ENCODE results near the gene PDE10A.

Gene PDE10A

GRCh38 chr6:165645919-165646318, 17.1 kb downstream of the PDE10A start:
- Histone ChIP-seq H2BK120ac (ENCODE audit: low read depth, low read length) (no peak overlapping the region), H3K4me3 (ENCODE audit: insufficient read depth in 1 of 2, low read depth in 1 of 2, low read length in 2 of 2) (no peak overlapping the region), H2AK5ac (ENCODE audit: low read length, severe bottlenecking) (no peak overlapping the region), H3K9me3 (ENCODE audit: control insufficient read depth, low read length) (no peaks in the 10 kb centered on the region), H3K9ac (ENCODE audit: low read length) (no peak overlapping the region), H3K27ac (ENCODE audit: low read length, poor library complexity, severe bottlenecking) (no peak overlapping the region), H3K4me1 (ENCODE audit: control insufficient read depth, insufficient read depth, low read depth, low read length) (peaks cover 6% of the 10 kb centered on the region), H4K8ac (ENCODE audit: low read length) (no peak overlapping the region), H3K14ac (ENCODE audit: low read length in 2 of 2) (no peak overlapping the region), H3K4ac (ENCODE audit: low read depth in 1 of 2, low read length in 2 of 2) (no peak overlapping the region), H2BK5ac (ENCODE audit: low read depth, low read length, poor library complexity, severe bottlenecking) (no peak overlapping the region), H3K18ac (ENCODE audit: low read depth in 1 of 2, low read length in 2 of 2) (no peak overlapping the region), H2BK15ac (ENCODE audit: low read depth, poor library complexity, severe bottlenecking) (no peak overlapping the region), H3K23ac (ENCODE audit: low read length in 2 of 2) (no peak overlapping the region), H3K79me1 (replicated peaks; ENCODE audit: low read length, poor library complexity, severe bottlenecking) (peaks cover 45% of the 10 kb centered on the region), H3K36me3 (ENCODE audit: control insufficient read depth in 1 of 2, insufficient read depth in 2 of 2, low read depth in 1 of 2, low read length in 2 of 2) (no peaks in the 10 kb centered on the region), H3K27me3 (ENCODE audit: control insufficient read depth in 1 of 2, insufficient read depth in 1 of 2, low read length in 2 of 2) (peaks cover 0 to 5% of the 10 kb centered on the region in 2 experiments), H3K4me2 (ENCODE audit: low read length, poor library complexity, severe bottlenecking) (no peak overlapping the region), H2BK12ac (ENCODE audit: low read length in 2 of 2) (no peak overlapping the region), H2AFZ (ENCODE audit: low read depth, low read length) (no peak overlapping the region), H4K91ac (ENCODE audit: low read length) (no peak overlapping the region)
- DNase-seq = no peak
- WGBS = 94% methylated on average over 5 of the region's 6 CpGs

DNA sequence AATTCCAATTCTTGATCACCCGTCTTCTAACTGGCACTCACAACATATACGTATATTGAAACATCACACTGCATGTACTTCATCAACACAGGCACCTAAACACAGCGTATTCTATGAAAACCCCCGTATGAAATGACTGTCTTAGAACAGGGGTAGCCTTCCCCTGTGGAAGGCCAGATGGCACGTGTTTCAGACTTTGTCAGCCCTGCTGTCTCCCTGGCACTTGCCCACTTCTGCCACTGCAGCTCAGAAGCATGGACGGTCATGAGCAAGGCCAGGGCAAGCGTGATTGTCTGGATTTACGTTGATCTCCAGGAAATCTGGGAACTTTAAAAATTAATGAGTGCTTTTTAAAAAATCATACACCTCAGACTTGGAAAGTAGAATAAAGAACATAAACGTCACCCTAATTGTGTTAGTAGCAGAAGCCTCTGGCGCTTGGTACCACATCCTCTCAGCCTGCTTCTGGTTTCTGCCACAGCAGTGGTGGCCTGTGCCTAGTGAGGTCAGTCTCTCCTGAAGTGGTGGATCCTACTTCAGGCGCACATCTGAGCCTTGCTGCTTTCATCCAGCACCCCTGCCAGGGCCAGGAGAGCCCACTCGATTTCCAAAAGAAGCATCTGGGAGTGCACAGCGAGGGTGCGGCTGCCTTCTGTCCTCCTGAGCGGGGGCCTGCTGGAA, 18.3 kb downstream of the PDE10A start:
- Histone ChIP-seq H2AFZ (ENCODE audit: low read depth, low read length) (no peak overlapping the region), H3K9me3 (ENCODE audit: control insufficient read depth, low read length) (no peaks in the 10 kb centered on the region), H3K4me2 (ENCODE audit: low read length, poor library complexity, severe bottlenecking) (no peak overlapping the region), H3K27ac (ENCODE audit: low read length, poor library complexity, severe bottlenecking) (no peak overlapping the region), H2BK5ac (ENCODE audit: low read depth, low read length, poor library complexity, severe bottlenecking) (no peak overlapping the region), H3K4ac (ENCODE audit: low read depth in 1 of 2, low read length in 2 of 2) (no peak overlapping the region), H3K14ac (ENCODE audit: low read length in 2 of 2) (no peak overlapping the region), H2BK120ac (ENCODE audit: low read depth, low read length) (no peak overlapping the region), H3K4me1 (ENCODE audit: control insufficient read depth, insufficient read depth, low read depth, low read length) (peaks cover 7% of the 10 kb centered on the region), H3K79me1 (replicated peaks; ENCODE audit: low read length, poor library complexity, severe bottlenecking) (peaks cover 48% of the 10 kb centered on the region), H3K27me3 (ENCODE audit: control insufficient read depth in 1 of 2, insufficient read depth in 1 of 2, low read length in 2 of 2) (peaks cover 0 to 5% of the 10 kb centered on the region in 2 experiments), H2BK12ac (ENCODE audit: low read length in 2 of 2) (no peak overlapping the region), H3K23ac (ENCODE audit: low read length in 2 of 2) (no peak overlapping the region), H4K8ac (ENCODE audit: low read length) (no peak overlapping the region), H2BK15ac (ENCODE audit: low read depth, poor library complexity, severe bottlenecking) (no peak overlapping the region), H3K18ac (ENCODE audit: low read depth in 1 of 2, low read length in 2 of 2) (no peak overlapping the region), H2AK5ac (ENCODE audit: low read length, severe bottlenecking) (no peak overlapping the region), H4K91ac (ENCODE audit: low read length) (no peak overlapping the region), H3K36me3 (ENCODE audit: control insufficient read depth in 1 of 2, insufficient read depth in 2 of 2, low read depth in 1 of 2, low read length in 2 of 2) (no peaks in the 10 kb centered on the region), H3K9ac (ENCODE audit: low read length) (no peak overlapping the region), H3K4me3 (ENCODE audit: insufficient read depth in 1 of 2, low read depth in 1 of 2, low read length in 2 of 2) (no peak overlapping the region)
- no peak for DNase-seq
- WGBS = 86% methylated on average over 12 of the region's 15 CpGs

- no peak overlapping the region for H2BK12ac ChIP-seq (ENCODE audit: low read length in 2 of 2)
- 100% methylated on average over 1 of the region's 3 CpGs for WGBS
- H3K9me3 ChIP-seq (ENCODE audit: control insufficient read depth, low read length) = no peaks in the 10 kb centered on the region
- H3K4me2 ChIP-seq (ENCODE audit: low read length, poor library complexity, severe bottlenecking) = no peak overlapping the region
- no peak overlapping the region for H2AFZ ChIP-seq (ENCODE audit: low read depth, low read length)
- H3K4ac ChIP-seq (ENCODE audit: low read depth in 1 of 2, low read length in 2 of 2) = no peak overlapping the region
- no peak overlapping the region for H4K91ac ChIP-seq (ENCODE audit: low read length)
- H3K27me3 ChIP-seq (ENCODE audit: control insufficient read depth in 1 of 2, insufficient read depth in 1 of 2, low read length in 2 of 2) = no peaks in the 10 kb centered on the region
- DNase-seq = no peak
- H3K23ac ChIP-seq (ENCODE audit: low read length in 2 of 2) = no peak overlapping the region
- H3K79me1 ChIP-seq (replicated peaks; ENCODE audit: low read length, poor library complexity, severe bottlenecking) = peaks cover 40% of the 10 kb centered on the region
- no peak overlapping the region for H3K14ac ChIP-seq (ENCODE audit: low read length in 2 of 2)
- no peak overlapping the region for H2BK5ac ChIP-seq (ENCODE audit: low read depth, low read length, poor library complexity, severe bottlenecking)
- H2BK15ac ChIP-seq (ENCODE audit: low read depth, poor library complexity, severe bottlenecking) = no peak overlapping the region
- no peak overlapping the region for H3K9ac ChIP-seq (ENCODE audit: low read length)
- no peak overlapping the region for H2BK120ac ChIP-seq (ENCODE audit: low read depth, low read length)
- peaks cover 7% of the 10 kb centered on the region for H3K4me1 ChIP-seq (ENCODE audit: control insufficient read depth, insufficient read depth, low read depth, low read length)
- H4K8ac ChIP-seq (ENCODE audit: low read length) = no peak overlapping the region
- H3K36me3 ChIP-seq (ENCODE audit: control insufficient read depth in 1 of 2, insufficient read depth in 2 of 2, low read depth in 1 of 2, low read length in 2 of 2) = no peaks in the 10 kb centered on the region
- H2AK5ac ChIP-seq (ENCODE audit: low read length, severe bottlenecking) = no peak overlapping the region
- no peak overlapping the region for H3K18ac ChIP-seq (ENCODE audit: low read depth in 1 of 2, low read length in 2 of 2)
- no peak overlapping the region for H3K4me3 ChIP-seq (ENCODE audit: insufficient read depth in 1 of 2, low read depth in 1 of 2, low read length in 2 of 2)
- no peak overlapping the region for H3K27ac ChIP-seq (ENCODE audit: low read length, poor library complexity, severe bottlenecking)
These were observed 20.0 kb downstream of the PDE10A start for GRCh38 chr6:165643015-165643414.

DNA sequence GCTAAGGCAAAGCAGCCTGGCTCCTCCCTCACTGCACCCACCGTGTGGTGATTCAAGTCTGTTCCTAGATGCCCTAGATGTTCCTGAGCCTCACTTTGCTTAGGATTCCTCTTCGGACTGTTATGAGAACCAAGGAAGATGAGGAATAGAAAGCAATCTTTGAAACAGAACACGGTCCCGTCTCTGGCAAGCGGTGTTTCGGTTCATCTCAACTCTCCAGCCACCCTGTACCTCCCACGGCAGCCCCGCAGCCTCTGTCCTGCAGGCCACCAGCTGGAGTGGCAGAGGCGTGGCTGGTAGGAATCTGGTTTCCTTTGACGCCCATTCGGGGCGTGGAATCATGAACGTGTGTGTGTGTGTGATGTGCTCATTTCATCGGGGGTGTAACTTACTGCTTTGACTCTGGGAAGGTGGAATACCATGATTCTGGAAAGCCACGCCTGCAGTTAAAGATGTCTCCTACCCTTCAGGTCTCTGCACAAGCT, 21.3 kb downstream of the PDE10A start:
- H3K9me3 ChIP-seq (ENCODE audit: control insufficient read depth, low read length) = no peaks in the 10 kb centered on the region
- no peaks in the 10 kb centered on the region for H3K36me3 ChIP-seq (ENCODE audit: control insufficient read depth in 1 of 2, insufficient read depth in 2 of 2, low read depth in 1 of 2, low read length in 2 of 2)
- H2BK12ac ChIP-seq (ENCODE audit: low read length in 2 of 2) = no peak overlapping the region
- H2AK5ac ChIP-seq (ENCODE audit: low read length, severe bottlenecking) = no peak overlapping the region
- no peak overlapping the region for H3K14ac ChIP-seq (ENCODE audit: low read length in 2 of 2)
- H3K4me2 ChIP-seq (ENCODE audit: low read length, poor library complexity, severe bottlenecking) = no peak overlapping the region
- peaks cover 37% of the 10 kb centered on the region for H3K79me1 ChIP-seq (replicated peaks; ENCODE audit: low read length, poor library complexity, severe bottlenecking)
- H2BK120ac ChIP-seq (ENCODE audit: low read depth, low read length) = no peak overlapping the region
- H3K18ac ChIP-seq (ENCODE audit: low read depth in 1 of 2, low read length in 2 of 2) = no peak overlapping the region
- no peak for DNase-seq
- 84% methylated on average over 15 of the region's 15 CpGs for WGBS
- no peak overlapping the region for H4K8ac ChIP-seq (ENCODE audit: low read length)
- H3K27ac ChIP-seq (ENCODE audit: low read length, poor library complexity, severe bottlenecking) = no peak overlapping the region
- no peak overlapping the region for H2BK5ac ChIP-seq (ENCODE audit: low read depth, low read length, poor library complexity, severe bottlenecking)
- peaks cover 0 to 3% of the 10 kb centered on the region in 2 experiments for H3K27me3 ChIP-seq (ENCODE audit: control insufficient read depth in 1 of 2, insufficient read depth in 1 of 2, low read length in 2 of 2)
- H2BK15ac ChIP-seq (ENCODE audit: low read depth, poor library complexity, severe bottlenecking) = no peak overlapping the region
- H3K23ac ChIP-seq (ENCODE audit: low read length in 2 of 2) = no peak overlapping the region
- no peak overlapping the region for H3K9ac ChIP-seq (ENCODE audit: low read length)
- peaks cover 12% of the 10 kb centered on the region for H3K4me1 ChIP-seq (ENCODE audit: control insufficient read depth, insufficient read depth, low read depth, low read length)
- no peak overlapping the region for H2AFZ ChIP-seq (ENCODE audit: low read depth, low read length)
- no peak overlapping the region for H4K91ac ChIP-seq (ENCODE audit: low read length)
- no peak overlapping the region for H3K4me3 ChIP-seq (ENCODE audit: insufficient read depth in 1 of 2, low read depth in 1 of 2, low read length in 2 of 2)
- H3K4ac ChIP-seq (ENCODE audit: low read depth in 1 of 2, low read length in 2 of 2) = no peak overlapping the region
